ENCODE measurements around the gene SHD. TPM values are rescaled to one million over a fixed set of nuclear protein-coding genes. Genes with fewer than 3 reads are reported as not detected.
"Not testable (repeated sequence)": the region's sequence is repeated elsewhere in the genome, so short reads cannot be mapped to it uniquely, and the experiment has no call there.

The SHD gene
- total and polyA plus RNA-seq, 2 of the 13 experiments (the other 11 are each of a cell fraction or from before 2014, with no cell fraction given): 0.11 to 0.20 TPM

DNA sequence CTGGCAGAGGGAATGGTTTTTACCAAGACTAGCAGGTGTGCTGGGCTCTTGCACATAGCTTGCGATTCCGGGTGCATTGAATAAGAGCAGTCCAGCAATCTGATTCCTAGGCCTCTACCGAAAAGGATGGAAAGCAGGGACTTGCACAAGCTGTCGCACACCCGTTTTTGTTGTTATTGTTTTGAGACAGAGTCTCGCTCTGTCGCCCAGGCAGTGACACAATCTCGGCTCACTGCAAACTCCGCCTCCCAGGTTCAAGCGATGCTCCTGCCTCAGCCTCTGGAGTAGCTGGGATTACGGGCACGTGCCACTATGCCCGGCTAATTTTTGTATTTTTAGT, 44.2 kb upstream of the SHD start (continued):
- no peak for TF ChIP-seq ZNF34 (CRISPR knock-in tag; IDR thresholded peaks at IDR 0.05; ENCODE audit: borderline replicate concordance)
- no peak for TF ChIP-seq FOSL1 (CRISPR knock-in tag; IDR thresholded peaks at IDR 0.05; ENCODE audit: borderline replicate concordance)
- TF ChIP-seq YEATS4 (CRISPR knock-in tag; IDR thresholded peaks at IDR 0.05; ENCODE audit: borderline replicate concordance): peak; percentile 12; the same call in 1 of the 2 replicates
- TF ChIP-seq, protein P1, sequence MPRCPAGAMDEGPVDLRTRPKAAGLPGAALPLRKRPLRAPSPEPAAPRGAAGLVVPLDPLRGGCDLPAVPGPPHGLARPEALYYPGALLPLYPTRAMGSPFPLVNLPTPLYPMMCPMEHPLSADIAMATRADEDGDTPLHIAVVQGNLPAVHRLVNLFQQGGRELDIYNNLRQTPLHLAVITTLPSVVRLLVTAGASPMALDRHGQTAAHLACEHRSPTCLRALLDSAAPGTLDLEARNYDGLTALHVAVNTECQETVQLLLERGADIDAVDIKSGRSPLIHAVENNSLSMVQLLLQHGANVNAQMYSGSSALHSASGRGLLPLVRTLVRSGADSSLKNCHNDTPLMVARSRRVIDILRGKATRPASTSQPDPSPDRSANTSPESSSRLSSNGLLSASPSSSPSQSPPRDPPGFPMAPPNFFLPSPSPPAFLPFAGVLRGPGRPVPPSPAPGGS (CRISPR knock-in tag; IDR thresholded peaks at IDR 0.05): no peak
- TF ChIP-seq ZNF263 (CRISPR knock-in tag; IDR thresholded peaks at IDR 0.05): no peak

DNA sequence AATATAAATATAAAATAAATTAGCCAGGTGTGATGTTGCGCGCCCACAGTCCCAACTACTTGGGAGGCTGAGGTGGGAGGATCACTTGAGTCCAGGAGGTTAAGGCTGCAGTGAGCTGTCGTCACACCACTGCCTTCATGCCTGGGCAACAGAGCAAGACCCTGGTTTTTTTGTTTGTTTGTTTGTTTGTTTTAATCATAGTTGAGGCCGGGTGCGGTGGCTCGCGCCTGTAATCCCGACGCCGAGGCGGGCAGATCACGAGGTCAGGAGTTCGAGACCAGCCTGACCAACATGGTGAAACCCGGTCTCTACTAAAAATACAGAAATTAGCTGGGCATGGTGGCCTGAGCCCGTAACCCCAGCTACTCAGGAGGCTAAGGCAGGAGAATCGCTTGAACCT, 41.6 kb upstream of the SHD start:
- peak; percentile 19; the same call in 1 of the 2 replicates for TF ChIP-seq ZNF121 (CRISPR knock-in tag; IDR thresholded peaks at IDR 0.05)
- 82% methylated on average over 16 of the region's 16 CpGs for WGBS (ENCODE audit: low lambda C conversion rate)
- DNase-seq (ENCODE audit: low spot score); H3K9ac ChIP-seq (ENCODE audit: insufficient read depth, low read depth, low read length); H3K4me2 ChIP-seq (ENCODE audit: low read depth, low read length); H3K27ac ChIP-seq (ENCODE audit: extremely low read length, insufficient read depth, low read length); POLR2A ChIA-PET; H2AFZ ChIP-seq (ENCODE audit: low read length); intact Hi-C loops (cut with micrococcal nuclease; ENCODE audit: unreplicated experiment); FAIRE-seq; BruUV-seq (replicated peaks); CTCF ChIA-PET (ENCODE audit: low intra/inter-chr PET ratio, low total read pairs); in situ Hi-C loops (cut with HindIII; ENCODE audit: extremely low pct_ligation_motif_present, low pct_unique_long_range_greater_than_20kb); H3K79me2 ChIP-seq (ENCODE audit: insufficient read depth, low read length); H3K36me3 ChIP-seq (replicated peaks in 1 of 2; ENCODE audit: control insufficient read depth in 1 of 2, insufficient read depth in 2 of 2, low read length in 2 of 2); H3K4me3 ChIP-seq (replicated peaks in 1 of 3; ENCODE audit: insufficient read depth in 1 of 3, low read depth in 2 of 3, low read length in 3 of 3); H3K27me3 ChIP-seq (ENCODE audit: control insufficient read depth in 1 of 2, insufficient read depth in 2 of 2, low read length in 2 of 2); H4K20me1 ChIP-seq (ENCODE audit: insufficient read depth, low read length); ATAC-seq: not testable (repeated sequence)
- Histone ChIP-seq H3K9me3 (ENCODE audit: low read length) (peaks cover 12% of the 10 kb centered on the region), H3K4me1 (ENCODE audit: insufficient read depth, low read length) (peaks cover 30% of the 10 kb centered on the region)

DNA sequence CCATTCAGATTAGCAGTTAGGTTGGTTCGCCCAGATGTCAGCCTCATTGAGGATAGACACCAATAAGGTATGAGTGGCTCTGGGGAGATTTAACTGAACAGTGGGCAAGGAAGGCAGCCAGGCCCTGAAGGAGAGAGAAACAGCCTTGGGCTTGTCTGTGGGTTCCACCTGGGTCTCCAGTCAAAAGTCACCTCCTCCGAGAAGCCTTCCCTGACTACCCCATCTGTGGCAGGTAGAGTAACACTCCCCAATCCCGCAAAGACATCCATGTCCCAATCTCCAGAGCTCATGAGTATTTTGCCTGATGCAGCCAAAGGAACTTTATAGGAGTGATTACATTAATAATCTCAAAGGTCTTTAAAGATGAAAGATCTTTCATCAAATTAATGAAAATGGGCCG, 40.2 kb upstream of the SHD start:
- CTCF ChIA-PET (ENCODE audit: low intra/inter-chr PET ratio, low total read pairs): no interaction called here
- Histone ChIP-seq H3K4me3 (replicated peaks in 1 of 3; ENCODE audit: insufficient read depth in 1 of 3, low read depth in 2 of 3, low read length in 3 of 3) (no peak overlapping the region), H3K9ac (ENCODE audit: insufficient read depth, low read depth, low read length) (no peak overlapping the region), H3K4me1 (ENCODE audit: insufficient read depth, low read length) (peaks cover 18% of the 10 kb centered on the region), H3K27me3 (ENCODE audit: control insufficient read depth in 1 of 2, insufficient read depth in 2 of 2, low read length in 2 of 2) (no peaks in the 10 kb centered on the region; a peak in 1 of 5 replicates), H3K4me2 (ENCODE audit: low read depth, low read length) (no peak overlapping the region), H3K79me2 (ENCODE audit: insufficient read depth, low read length) (no peaks in the 10 kb centered on the region), H3K36me3 (replicated peaks in 1 of 2; ENCODE audit: control insufficient read depth in 1 of 2, insufficient read depth in 2 of 2, low read length in 2 of 2) (no peaks in the 10 kb centered on the region), H4K20me1 (ENCODE audit: insufficient read depth, low read length) (no peaks in the 10 kb centered on the region), H3K9me3 (ENCODE audit: low read length) (peaks cover 14% of the 10 kb centered on the region), H2AFZ (ENCODE audit: low read length) (no peak overlapping the region), H3K27ac (ENCODE audit: extremely low read length, insufficient read depth, low read length) (no peak overlapping the region)
- DNase-seq (ENCODE audit: low spot score): no peak
- WGBS (ENCODE audit: low lambda C conversion rate): 63% methylated on average over 4 of the region's 4 CpGs
- BruUV-seq (replicated peaks): no TSS peak
- no peak for FAIRE-seq
- peak; percentile 82 for TF ChIP-seq ZFP36 (IDR thresholded peaks at IDR 0.05; ENCODE audit: borderline replicate concordance, low read depth, low read length, partially characterized antibody)
- no peak for TF ChIP-seq HNRNPH1 (optimal IDR thresholded peaks at IDR 0.05; ENCODE audit: low read depth, low read length)
- in situ Hi-C loops (cut with HindIII; ENCODE audit: extremely low pct_ligation_motif_present, low pct_unique_long_range_greater_than_20kb) (no loop called here), intact Hi-C loops (cut with micrococcal nuclease; ENCODE audit: unreplicated experiment) (no loop called here)
- ATAC-seq: no peak
- POLR2A ChIA-PET: no interaction called here
